ENCODE data around the gene RFXANK.

DNA sequence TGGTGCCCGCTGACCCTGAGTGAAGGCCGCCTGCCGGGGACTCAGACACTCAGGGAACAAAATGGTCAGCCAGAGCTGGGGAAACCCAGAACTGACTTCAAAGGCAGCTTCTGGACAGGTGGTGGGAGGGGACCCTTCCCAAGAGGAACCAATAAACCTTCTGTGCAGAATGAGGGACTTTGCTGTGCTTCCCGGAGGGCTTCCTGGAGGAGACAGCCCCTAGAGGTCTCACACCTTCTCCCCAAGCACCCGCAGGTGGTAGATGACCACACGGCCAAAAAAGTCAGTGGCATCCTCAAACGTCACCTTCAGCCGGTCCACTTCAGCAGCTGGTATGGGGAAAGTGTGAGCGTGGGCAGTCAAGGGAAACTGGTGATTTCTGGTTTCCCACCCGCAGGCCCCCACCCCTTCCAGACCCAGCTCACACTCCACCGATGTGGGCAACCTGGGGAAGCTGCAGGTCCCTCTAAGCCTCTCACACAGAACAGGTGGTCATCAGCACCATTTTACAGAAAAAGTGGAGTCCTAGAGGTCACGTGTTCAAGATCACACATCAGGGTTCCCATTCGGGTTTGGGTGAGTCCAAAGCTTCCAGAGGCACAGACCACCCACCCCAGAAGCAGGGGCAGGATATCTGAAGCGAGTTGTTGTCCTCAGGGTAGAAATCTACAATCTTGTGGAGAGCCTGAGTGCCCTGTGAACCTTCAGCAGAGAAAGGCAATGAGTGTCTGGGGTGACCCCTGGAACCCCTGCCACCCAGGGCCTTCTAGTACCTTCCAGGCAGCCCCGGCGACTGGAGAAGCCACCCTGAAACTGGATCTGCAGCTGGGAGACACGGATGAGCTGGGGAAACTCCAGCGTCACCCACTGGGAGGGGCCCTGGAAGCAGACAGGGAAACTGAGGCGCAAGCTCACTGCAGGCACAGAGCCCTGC is 9.9 kb downstream of the RFXANK start:
- TF ChIP-seq, protein P1, sequence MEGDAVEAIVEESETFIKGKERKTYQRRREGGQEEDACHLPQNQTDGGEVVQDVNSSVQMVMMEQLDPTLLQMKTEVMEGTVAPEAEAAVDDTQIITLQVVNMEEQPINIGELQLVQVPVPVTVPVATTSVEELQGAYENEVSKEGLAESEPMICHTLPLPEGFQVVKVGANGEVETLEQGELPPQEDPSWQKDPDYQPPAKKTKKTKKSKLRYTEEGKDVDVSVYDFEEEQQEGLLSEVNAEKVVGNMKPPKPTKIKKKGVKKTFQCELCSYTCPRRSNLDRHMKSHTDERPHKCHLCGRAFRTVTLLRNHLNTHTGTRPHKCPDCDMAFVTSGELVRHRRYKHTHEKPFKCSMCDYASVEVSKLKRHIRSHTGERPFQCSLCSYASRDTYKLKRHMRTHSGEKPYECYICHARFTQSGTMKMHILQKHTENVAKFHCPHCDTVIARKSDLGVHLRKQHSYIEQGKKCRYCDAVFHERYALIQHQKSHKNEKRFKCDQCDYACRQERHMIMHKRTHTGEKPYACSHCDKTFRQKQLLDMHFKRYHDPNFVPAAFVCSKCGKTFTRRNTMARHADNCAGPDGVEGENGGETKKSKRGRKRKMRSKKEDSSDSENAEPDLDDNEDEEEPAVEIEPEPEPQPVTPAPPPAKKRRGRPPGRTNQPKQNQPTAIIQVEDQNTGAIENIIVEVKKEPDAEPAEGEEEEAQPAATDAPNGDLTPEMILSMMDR (IDR thresholded peaks at IDR 0.05), result no peak
- TF ChIP-seq POLR2A (IDR thresholded peaks at IDR 0.05), result no peak
